Midbrain (tissue), 1 donor: ENCODE results near the gene CCNG1.

Experiments used
- DNase-seq: peaks from one replicate; lab custom pipeline; 2025; lab: John Stamatoyannopoulos, UW

The CCNG1 gene

DNA sequence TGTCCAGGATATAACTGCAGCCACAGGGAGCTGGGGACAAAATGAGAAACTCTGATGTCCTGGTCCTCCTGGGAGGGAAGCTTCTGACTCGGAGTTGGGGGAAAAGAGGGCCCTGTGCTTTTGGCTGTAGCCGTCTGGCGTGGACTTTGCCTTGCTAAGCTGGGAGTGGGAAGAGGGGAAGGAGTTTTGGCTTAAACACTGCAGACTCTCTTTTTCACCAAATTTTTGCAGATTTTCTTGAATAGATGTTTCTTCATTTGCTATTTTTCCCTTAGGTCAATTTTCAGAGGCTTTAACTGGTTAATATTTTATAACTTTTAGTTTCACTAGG is 52.3 kb downstream of the CCNG1 start:
- no peak for DNase-seq
